ENCODE data around the gene PAQR4. TPM values are rescaled to one million over a fixed set of nuclear protein-coding genes. Genes with fewer than 3 reads are reported as not detected.
A peak's percentile ranks its signal among the peaks of the same experiment; 100 is the strongest.

The PAQR4 gene
- total and polyA plus RNA-seq, 10 of the 15 experiments (the other 5 are each of a cell fraction or from before 2014, with no cell fraction given) = 0.39 to 31.8 (median 13.5) TPM

DNA sequence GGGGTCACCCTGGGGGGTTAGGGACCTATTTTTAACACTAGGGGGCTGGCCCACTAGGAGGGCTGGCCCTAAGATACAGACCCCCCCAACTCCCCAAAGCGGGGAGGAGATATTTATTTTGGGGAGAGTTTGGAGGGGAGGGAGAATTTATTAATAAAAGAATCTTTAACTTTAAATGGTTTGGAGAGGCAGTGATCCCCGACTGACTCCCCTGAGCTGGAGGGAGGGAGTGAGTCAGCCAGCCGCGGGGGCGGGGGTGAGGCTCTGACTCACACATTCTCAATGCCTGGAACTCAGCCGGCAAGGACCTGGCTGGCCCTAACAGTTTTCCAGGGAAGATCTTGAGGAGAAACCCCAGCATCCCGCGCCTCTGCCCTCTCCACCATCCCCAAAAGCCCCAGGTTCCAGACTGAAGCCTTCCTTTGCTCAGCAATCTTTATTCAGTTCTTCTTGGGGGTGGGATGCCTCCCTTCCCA, 53.1 kb downstream of the PAQR4 start:
- CTCF ChIA-PET = interaction anchor here (0.5 to 18.2 kb wide), 6 partner anchors 8 to 1327 kb away, joined by 3 to 421 read pairs (median 6); no protein-coding TSS in a partner anchor
- Histone ChIP-seq H3K79me2 (ENCODE audit: control insufficient read depth, insufficient read depth, low read length) (no peaks in the 10 kb centered on the region), H3K9me3 (replicated peaks; ENCODE audit: control insufficient read depth, insufficient read depth, low read length) (no peaks in the 10 kb centered on the region), H2AFZ (ENCODE audit: control insufficient read depth, low read depth, low read length) (no peak overlapping the region), H3K27ac (ENCODE audit: control insufficient read depth, insufficient read depth) (no peak overlapping the region; the same call in 1 of the 2 replicates), H3K36me3 (ENCODE audit: control insufficient read depth in 2 of 2, insufficient read depth in 2 of 2, low read length in 1 of 2) (peaks cover 4 to 5% of the 10 kb centered on the region in 2 experiments; a peak in 3 of 4 replicates), H3K27me3 (replicated peaks in 1 of 2; ENCODE audit: control insufficient read depth in 2 of 2, insufficient read depth in 2 of 2, low read length in 1 of 2) (no peaks in the 10 kb centered on the region), H3K4me2 (ENCODE audit: control insufficient read depth, insufficient read depth) (peak overlapping the region; percentile 83), H3K4me3 (peak overlapping the region; percentile 87), H4K20me1 (ENCODE audit: control insufficient read depth, insufficient read depth) (no peaks in the 10 kb centered on the region), H3K9ac (ENCODE audit: control insufficient read depth, insufficient read depth, low read length) (no peak overlapping the region), H3K4me1 (ENCODE audit: control insufficient read depth, insufficient read depth, low read length) (peaks cover 25% of the 10 kb centered on the region)
- no TSS peak for BruUV-seq (replicated peaks)
- intact Hi-C loops (cut with micrococcal nuclease; ENCODE audit: unreplicated experiment) = no loop called here
- 15% methylated on average over 8 of the region's 8 CpGs for WGBS (ENCODE audit: insufficient coverage, insufficient replicate concordance, low lambda C conversion rate, missing lambda C conversion rate)
- in situ Hi-C loops (cut with MboI) = no loop called here
- FAIRE-seq = peak; percentile 59
- no peak for DNase-seq (ENCODE audit: low read depth, low spot score)
- TF ChIP-seq JUND (IDR thresholded peaks at IDR 0.05; ENCODE audit: low read depth, low read length) (peak; percentile 40; the same call in 1 of the 2 replicates), EGR1 (IDR thresholded peaks at IDR 0.05; ENCODE audit: borderline replicate concordance in 1 of 2, low read depth in 2 of 2, low read length in 2 of 2) (peak in 1 of 2 experiments; percentile 94; a peak in 2 of 3 replicates), ZSCAN29 (IDR thresholded peaks at IDR 0.05) (no peak), YBX1 (IDR thresholded peaks at IDR 0.05) (no peak), TBL1XR1 (IDR thresholded peaks at IDR 0.05; ENCODE audit: low read depth, low read length) (no peak), POU2F2 (IDR thresholded peaks at IDR 0.05; ENCODE audit: borderline replicate concordance, low read depth, low read length) (no peak), JUNB (IDR thresholded peaks at IDR 0.05) (peak; percentile 52; the same call in 1 of the 2 replicates), EED (IDR thresholded peaks at IDR 0.05; ENCODE audit: low read depth) (0 out of 2 replicates have a peak, but pooled peaks have one; percentile 20), IKZF2 (IDR thresholded peaks at IDR 0.05) (peak; percentile 17 to 19; a peak in 1 of 4 replicates)
- TF ChIP-seq, protein P1, sequence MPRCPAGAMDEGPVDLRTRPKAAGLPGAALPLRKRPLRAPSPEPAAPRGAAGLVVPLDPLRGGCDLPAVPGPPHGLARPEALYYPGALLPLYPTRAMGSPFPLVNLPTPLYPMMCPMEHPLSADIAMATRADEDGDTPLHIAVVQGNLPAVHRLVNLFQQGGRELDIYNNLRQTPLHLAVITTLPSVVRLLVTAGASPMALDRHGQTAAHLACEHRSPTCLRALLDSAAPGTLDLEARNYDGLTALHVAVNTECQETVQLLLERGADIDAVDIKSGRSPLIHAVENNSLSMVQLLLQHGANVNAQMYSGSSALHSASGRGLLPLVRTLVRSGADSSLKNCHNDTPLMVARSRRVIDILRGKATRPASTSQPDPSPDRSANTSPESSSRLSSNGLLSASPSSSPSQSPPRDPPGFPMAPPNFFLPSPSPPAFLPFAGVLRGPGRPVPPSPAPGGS (IDR thresholded peaks at IDR 0.05; ENCODE audit: borderline replicate concordance, insufficient read depth, low read depth, low read length, poor library complexity, severe bottlenecking) = no peak
- TF ChIP-seq, protein P2, sequence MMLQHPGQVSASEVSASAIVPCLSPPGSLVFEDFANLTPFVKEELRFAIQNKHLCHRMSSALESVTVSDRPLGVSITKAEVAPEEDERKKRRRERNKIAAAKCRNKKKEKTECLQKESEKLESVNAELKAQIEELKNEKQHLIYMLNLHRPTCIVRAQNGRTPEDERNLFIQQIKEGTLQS (IDR thresholded peaks at IDR 0.05; ENCODE audit: borderline replicate concordance, extremely low read depth, low read depth, low read length) = no peak
- TF ChIP-seq, protein P3, sequence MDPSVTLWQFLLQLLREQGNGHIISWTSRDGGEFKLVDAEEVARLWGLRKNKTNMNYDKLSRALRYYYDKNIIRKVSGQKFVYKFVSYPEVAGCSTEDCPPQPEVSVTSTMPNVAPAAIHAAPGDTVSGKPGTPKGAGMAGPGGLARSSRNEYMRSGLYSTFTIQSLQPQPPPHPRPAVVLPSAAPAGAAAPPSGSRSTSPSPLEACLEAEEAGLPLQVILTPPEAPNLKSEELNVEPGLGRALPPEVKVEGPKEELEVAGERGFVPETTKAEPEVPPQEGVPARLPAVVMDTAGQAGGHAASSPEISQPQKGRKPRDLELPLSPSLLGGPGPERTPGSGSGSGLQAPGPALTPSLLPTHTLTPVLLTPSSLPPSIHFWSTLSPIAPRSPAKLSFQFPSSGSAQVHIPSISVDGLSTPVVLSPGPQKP (IDR thresholded peaks at IDR 0.05; ENCODE audit: low read depth, low read length) = no peak
- POLR2A ChIA-PET = interaction anchor here (1.0 to 2.4 kb wide), 4 partner anchors 18 to 128 kb away, joined by 3 to 7 read pairs (median 6); partner anchors contain the start of gene ZNF213
- SMC1A ChIA-PET (ENCODE audit: uncharacterized antibody, unreplicated experiment) = interaction anchor here (0.7 to 10.1 kb wide), 6 partner anchors 9 to 108 kb away, joined by 3 to 91 read pairs (median 4); no protein-coding TSS in a partner anchor
- RAD21 ChIA-PET (ENCODE audit: unreplicated experiment) = interaction anchor here (0.6 to 4.4 kb wide), 4 partner anchors 9 to 36 kb away, joined by 3 to 34 read pairs (median 6); no protein-coding TSS in a partner anchor
- peak; percentile 19 for ATAC-seq
